Endothelial cell of umbilical vein (primary cell): ENCODE measurements around the gene CCDC18. TPM values are rescaled to one million over a fixed set of nuclear protein-coding genes. Genes with fewer than 3 reads are reported as not detected.
"Not testable (repeated sequence)": the region's sequence is repeated elsewhere in the genome, so short reads cannot be mapped to it uniquely, and the experiment has no call there.

Source experiments
- BruUV-seq: library from RNA; stranded (reverse); fragments of 400-500 nt; replicated peaks from 2 replicates; lab custom pipeline; 2021; lab: Mats Ljungman, UMichigan
- CTCF ChIA-PET: fragments of 300-600, 350-600 bp; sonication (Branson Sonifier 250); formaldehyde crosslinking; loops from one replicate; lab custom pipeline; 2021; ENCODE audit warnings: antibody characterized with exemption, inconsistent platforms; lab: Charles Lee
- POLR2A ChIA-PET: fragments of 300-600, 350-600 bp; sonication (Branson Sonifier 250); formaldehyde crosslinking; loops from one replicate; lab custom pipeline; 2021; ENCODE audit warnings: antibody characterized with exemption, inconsistent platforms; lab: Charles Lee
- DNase-seq: peaks from one replicate; pipeline ENCODE4 v3.0.0-alpha.2; 2011; ENCODE audit warnings: low read depth, low spot score
- FAIRE-seq: peaks from 2 replicates; lab custom pipeline; 2011; peaks lifted over from hg19 to GRCh38; lab: Jason Lieb, UNC
- H2AFZ ChIP-seq: 2 replicates; pipeline ENCODE4 v1.6.0; 2012; ENCODE audit warnings: low read depth, low read length, control low read depth, inconsistent platforms
- H3K27ac ChIP-seq: 2 replicates; pipeline ENCODE4 v1.5.1; 2011; ENCODE audit warnings: low read depth, mild to moderate bottlenecking, control low read depth, low read length, moderate library complexity; ENCODE audit not compliant: insufficient read depth
- H3K27me3 ChIP-seq, 2 experiments: 2 replicates each; pipeline versions ENCODE4 v1.6.0 to v1.6.1; 2011; ENCODE audit warnings: low read length in 2 of 2, mixed read lengths in 1 of 2; ENCODE audit not compliant: control insufficient read depth in 2 of 2, insufficient read depth in 2 of 2
- H3K36me3 ChIP-seq, 2 experiments: 2 replicates in 1 of 2; 3 replicates in 1 of 2; pipeline ENCODE4 v1.5.1; 2011; ENCODE audit warnings: low read length in 2 of 2, mild to moderate bottlenecking in 1 of 2, moderate library complexity in 1 of 2; ENCODE audit not compliant: control insufficient read depth in 2 of 2, insufficient read depth in 2 of 2; ENCODE audit errors: extremely low read depth in 1 of 2
- H3K4me1 ChIP-seq: 3 replicates; pipeline ENCODE4 v1.5.1; 2011; ENCODE audit warnings: mild to moderate bottlenecking, low read length; ENCODE audit not compliant: control insufficient read depth, insufficient read depth; ENCODE audit errors: extremely low read depth
- H3K4me2 ChIP-seq: 2 replicates; pipeline ENCODE4 v1.6.1; 2011; ENCODE audit warnings: low read length, control low read depth, mixed read lengths; ENCODE audit not compliant: insufficient read depth
- H3K4me3 ChIP-seq, 3 experiments: fragments of 200-600 bp in 1 of 3; sonication (generic), shearing (Covaris generic) in 1 of 3; replicated peaks in 1 of 3; 2 replicates each; pipeline ENCODE4 v1.5.1; 2011 to 2016; ENCODE audit warnings: control low read depth in 3 of 3, low read length in 3 of 3, mild to moderate bottlenecking in 2 of 3, inconsistent platforms in 1 of 3, low read depth in 1 of 3, moderate library complexity in 1 of 3; ENCODE audit not compliant: insufficient read depth in 1 of 3
- H3K79me2 ChIP-seq: 2 replicates; pipeline ENCODE4 v1.6.0; 2012; ENCODE audit warnings: low read length, inconsistent platforms; ENCODE audit not compliant: control insufficient read depth, insufficient read depth
- H3K9ac ChIP-seq: replicated peaks from 2 replicates; pipeline ENCODE3; 2011; ENCODE audit warnings: low read length, control low read depth; ENCODE audit not compliant: insufficient read depth; ENCODE audit errors: extremely low read depth
- H3K9me1 ChIP-seq: replicated peaks from 3 replicates; pipeline ENCODE4 v1.6.0; 2011; ENCODE audit warnings: mild to moderate bottlenecking, low read length; ENCODE audit not compliant: control insufficient read depth, insufficient read depth; ENCODE audit errors: extremely low read depth
- H3K9me3 ChIP-seq: replicated peaks from 2 replicates; pipeline ENCODE4 v1.5.1; 2012; ENCODE audit warnings: low read length, inconsistent platforms; ENCODE audit not compliant: control insufficient read depth, insufficient read depth
- H4K20me1 ChIP-seq: replicated peaks from 2 replicates; pipeline ENCODE3; 2011; ENCODE audit warnings: mild to moderate bottlenecking, low read length; ENCODE audit not compliant: control insufficient read depth, insufficient read depth; ENCODE audit errors: extremely low read depth
- CTCF ChIP-seq, 2 donors: IDR thresholded peaks; 1 replicate in 1 of 2; 2 replicates in 1 of 2; pipeline ENCODE4 v1.5.1; 2011; ENCODE audit warnings: low read length in 2 of 2, mild to moderate bottlenecking in 2 of 2, moderate library complexity in 2 of 2, control low read depth in 1 of 2, inconsistent platforms in 1 of 2, low read depth in 1 of 2; ENCODE audit not compliant: insufficient read depth in 1 of 2; ENCODE audit errors: extremely low read depth in 1 of 2
- EZH2 ChIP-seq: IDR thresholded peaks from 2 replicates; pipeline ENCODE4 v1.6.1; 2012; ENCODE audit warnings: borderline replicate concordance, low read depth, mild to moderate bottlenecking, moderate library complexity, low read length, inconsistent platforms; ENCODE audit not compliant: severe bottlenecking
- FOS ChIP-seq: IDR thresholded peaks from 2 replicates; pipeline ENCODE4 v1.6.1; 2011; ENCODE audit warnings: mild to moderate bottlenecking, low read length, moderate library complexity, borderline replicate concordance; ENCODE audit not compliant: insufficient read depth
- GATA2 ChIP-seq: IDR thresholded peaks from 2 replicates; pipeline ENCODE4 v1.7.0; 2011; ENCODE audit warnings: low read depth, mild to moderate bottlenecking, moderate library complexity, mixed read lengths, low read length; ENCODE audit not compliant: insufficient read length, insufficient read depth
- JUN ChIP-seq: IDR thresholded peaks from 2 replicates; pipeline ENCODE4 v1.6.1; 2011; ENCODE audit warnings: borderline replicate concordance, low read depth; ENCODE audit not compliant: insufficient read length, insufficient read depth
- MAX ChIP-seq: IDR thresholded peaks from 2 replicates; pipeline ENCODE4 v1.6.1; 2011; ENCODE audit not compliant: insufficient read depth, insufficient read length
- MYC ChIP-seq: IDR thresholded peaks from one replicate; pipeline ENCODE4 v1.6.1; 2011; ENCODE audit warnings: mild to moderate bottlenecking, low read depth, low read length
- POLR2A ChIP-seq: IDR thresholded peaks from 2 replicates; pipeline ENCODE4 v1.6.1; 2012; ENCODE audit warnings: low read depth, mild to moderate bottlenecking, control low read depth, low read length
- POLR2AphosphoS5 ChIP-seq: IDR thresholded peaks from 2 replicates; pipeline ENCODE4 v1.6.1; 2012; ENCODE audit warnings: low read depth, mild to moderate bottlenecking, control low read depth, low read length, moderate library complexity; ENCODE audit not compliant: insufficient read depth
- dilution Hi-C: fragments of 300-500 bp; cut with MboI; formaldehyde crosslinking; loops from one replicate; pipeline ENCODE4 v1.15.0; 2019; ENCODE audit warnings: low sequenced_read_pairs; ENCODE audit not compliant: extremely low pct_ligation_motif_present
- intact Hi-C: fragments of 100-400 bp; cut with micrococcal nuclease; formaldehyde crosslinking; loops from one replicate; pipeline ENCODE4 v1.10.0; 2022
- polyA plus RNA-seq, 4 experiments: library from polyadenylated mRNA; depleted of rRNA in 3 of 4; stranded (reverse) in 3 of 4; unstranded in 1 of 4; fragments of >200 nt; gene quantifications; 2 replicates each; pipeline versions ENCODE4 v1.2.1 to v1.2.3, GENCODE V29; 2011 to 2012; ENCODE audit warnings: missing spikeins in 1 of 4
- total RNA-seq: library from RNA; stranded (reverse); gene quantifications from 2 replicates; pipeline ENCODE4 v1.2.3, GENCODE V29; 2021

CCDC18 gene
- total and polyA plus RNA-seq, 2 donors (not counting 3 experiments of a cell fraction or from before 2014, with no cell fraction given): 2.2 to 11.2 TPM

- DNase-seq, H3K36me3 ChIP-seq, H3K79me2 ChIP-seq, H3K9ac ChIP-seq, BruUV-seq, POLR2A ChIA-PET, H3K4me3 ChIP-seq, H3K27ac ChIP-seq, H3K4me2 ChIP-seq, H3K27me3 ChIP-seq, H3K9me3 ChIP-seq, FAIRE-seq, H4K20me1 ChIP-seq, H2AFZ ChIP-seq, H3K9me1 ChIP-seq, dilution Hi-C loops, H3K4me1 ChIP-seq, CTCF ChIA-PET, intact Hi-C loops: not testable (repeated sequence)
Measured at GRCh38 chr1:93260726-93261125, 80.2 kb downstream of the CCDC18 start.

DNA sequence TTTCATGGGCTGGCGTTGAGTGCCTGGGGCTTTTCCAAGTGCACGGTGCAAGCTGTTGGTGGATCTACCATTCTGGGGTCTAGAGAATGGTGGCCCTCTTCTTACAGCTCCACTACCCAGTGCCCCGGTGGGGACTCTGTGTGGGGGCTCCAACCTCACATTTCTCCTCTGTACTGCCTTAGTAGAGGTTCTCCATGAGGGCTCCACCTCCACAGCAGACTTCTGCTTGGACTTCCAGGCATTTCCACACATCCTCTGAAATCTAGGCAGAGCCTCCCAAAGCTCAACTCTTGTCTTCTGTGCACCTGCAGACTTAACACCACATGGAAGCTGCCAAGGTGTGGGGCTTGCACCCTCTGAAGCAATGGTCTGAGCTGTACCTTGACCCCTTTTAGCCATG is 82.1 kb downstream of the CCDC18 start:
- Histone ChIP-seq H4K20me1 (no peaks in the 10 kb centered on the region), H3K27me3 (no peaks in the 10 kb centered on the region), H3K9me1 (no peaks in the 10 kb centered on the region), H3K9ac (no peak overlapping the region), H3K4me1 (no peaks in the 10 kb centered on the region), H3K27ac (no peak overlapping the region), H3K4me3 (no peak overlapping the region), H3K9me3 (no peaks in the 10 kb centered on the region), H3K36me3 (no peaks in the 10 kb centered on the region), H3K4me2 (no peak overlapping the region), H2AFZ (no peak overlapping the region), H3K79me2 (no peaks in the 10 kb centered on the region)
- no peak for DNase-seq
- dilution Hi-C loops (no loop called here), intact Hi-C loops (no loop called here)
- TF ChIP-seq POLR2A (no peak), JUN (no peak), MAX (no peak), FOS (no peak), MYC (no peak), EZH2 (no peak), GATA2 (no peak), POLR2AphosphoS5 (no peak), CTCF (IDR thresholded peaks at IDR 0.05; ENCODE audit: extremely low read depth in 1 of 2, insufficient read depth in 1 of 2, low read depth in 1 of 2, low read length in 2 of 2) (no peak)
- POLR2A ChIA-PET: no interaction called here
- no peak for FAIRE-seq
- CTCF ChIA-PET: no interaction called here
- BruUV-seq: no TSS peak

DNA sequence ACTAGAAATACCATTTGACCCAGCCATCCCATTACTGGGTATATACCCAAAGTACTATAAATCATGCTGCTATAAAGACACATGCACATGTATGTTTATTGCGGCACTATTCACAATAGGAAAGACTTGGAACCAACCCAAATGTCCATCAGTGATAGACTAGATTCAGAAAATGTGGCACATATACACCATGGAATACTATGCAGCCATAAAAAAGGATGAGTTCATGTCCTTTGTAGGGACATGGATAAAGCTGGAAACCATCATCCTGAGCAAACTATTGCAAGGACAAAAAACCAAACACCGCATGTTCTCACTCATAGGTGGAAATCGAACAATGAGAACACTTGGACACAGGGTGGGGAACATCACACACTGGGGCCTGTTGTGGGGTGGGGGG is 88.4 kb downstream of the CCDC18 start:
- H3K27me3 ChIP-seq, H3K4me2 ChIP-seq, H2AFZ ChIP-seq, H3K9ac ChIP-seq, H3K9me1 ChIP-seq, FAIRE-seq, H3K27ac ChIP-seq, H3K4me3 ChIP-seq, intact Hi-C loops, DNase-seq, dilution Hi-C loops, H3K4me1 ChIP-seq, H3K79me2 ChIP-seq, H3K36me3 ChIP-seq, H4K20me1 ChIP-seq, BruUV-seq, H3K9me3 ChIP-seq, POLR2A ChIA-PET: not testable (repeated sequence)
- CTCF ChIA-PET: interaction anchor here (1.2 kb wide), 1 partner anchor 36 kb away, joined by 4 read pairs; no protein-coding TSS in a partner anchor
